Activated naive CD4-positive, alpha-beta T cell treated with Interleukin-2 at 50 U/mL for 16 hours (primary cell): ENCODE results near the gene MAP2K4.
"Not testable (repeated sequence)": the region's sequence is repeated elsewhere in the genome, so short reads cannot be mapped to it uniquely, and the experiment has no call there.

Source experiments
- DNase-seq: peaks from one replicate; pipeline ENCODE4 v3.0.0-alpha.2; 2020

The MAP2K4 gene

GRCh38 chr17:12095522-12095921 lies 74.8 kb downstream of the MAP2K4 start:
- no peak for DNase-seq

- DNase-seq: no peak
These were observed 76.6 kb downstream of the MAP2K4 start for GRCh38 chr17:12097326-12097725.

- no peak for DNase-seq
These were observed 77.9 kb downstream of the MAP2K4 start for GRCh38 chr17:12098568-12098967.

- no peak for DNase-seq
These were observed 78.7 kb downstream of the MAP2K4 start for GRCh38 chr17:12099412-12099811.

GRCh38 chr17:12104831-12105230 lies 84.2 kb downstream of the MAP2K4 start:
- DNase-seq: no peak

GRCh38 chr17:12107905-12108304 lies 87.2 kb downstream of the MAP2K4 start:
- no peak for DNase-seq

GRCh38 chr17:12110906-12111305 lies 90.2 kb downstream of the MAP2K4 start:
- DNase-seq: no peak

GRCh38 chr17:12113156-12113555 lies 92.5 kb downstream of the MAP2K4 start:
- no peak for DNase-seq

GRCh38 chr17:12114686-12115418 lies 94.2 kb downstream of the MAP2K4 start:
- DNase-seq: no peak

GRCh38 chr17:12116143-12116542 lies 95.5 kb downstream of the MAP2K4 start:
- DNase-seq: no peak

GRCh38 chr17:12118617-12119016 lies 97.9 kb downstream of the MAP2K4 start:
- DNase-seq: no peak

- no peak for DNase-seq
These were observed 101.4 kb downstream of the MAP2K4 start for GRCh38 chr17:12122075-12122474.

GRCh38 chr17:12127177-12127576 lies 106.5 kb downstream of the MAP2K4 start:
- no peak for DNase-seq

- DNase-seq: no peak
These were observed 107.0 kb downstream of the MAP2K4 start for GRCh38 chr17:12127667-12128066.

- DNase-seq: no peak
These were observed 108.3 kb downstream of the MAP2K4 start for GRCh38 chr17:12128946-12129345.

GRCh38 chr17:12133183-12133582 lies 112.5 kb downstream of the MAP2K4 start:
- DNase-seq: no peak

- DNase-seq: no peak
These were observed 113.4 kb downstream of the MAP2K4 start for GRCh38 chr17:12134101-12134500.

GRCh38 chr17:12134587-12134986 lies 113.9 kb downstream of the MAP2K4 start:
- no peak for DNase-seq

- DNase-seq: no peak
These were observed 115.6 kb downstream of the MAP2K4 start for GRCh38 chr17:12136243-12136642.

- DNase-seq: no peak
These were observed 116.0 kb downstream of the MAP2K4 start for GRCh38 chr17:12136646-12137045.

GRCh38 chr17:12137859-12138258 lies 117.2 kb downstream of the MAP2K4 start:
- no peak for DNase-seq

- no peak for DNase-seq
These were observed 120.0 kb downstream of the MAP2K4 start for GRCh38 chr17:12140685-12141084.

- DNase-seq: not testable (repeated sequence)
These were observed 141.5 kb downstream of the MAP2K4 start for GRCh38 chr17:12162187-12162586.

- no peak for DNase-seq
These were observed 143.4 kb downstream of the MAP2K4 start for GRCh38 chr17:12164085-12164484.

GRCh38 chr17:12178644-12179330 lies 158.1 kb downstream of the MAP2K4 start:
- DNase-seq: no peak
